Measurements from ENCODE around the gene STXBP2. TPM values are rescaled to one million over a fixed set of nuclear protein-coding genes. Genes with fewer than 3 reads are reported as not detected.
"Not testable (repeated sequence)": the region's sequence is repeated elsewhere in the genome, so short reads cannot be mapped to it uniquely, and the experiment has no call there.

The STXBP2 gene
- total and polyA plus RNA-seq, 4 donors: 11.4 to 35.4 (median 28.8) TPM

DNA sequence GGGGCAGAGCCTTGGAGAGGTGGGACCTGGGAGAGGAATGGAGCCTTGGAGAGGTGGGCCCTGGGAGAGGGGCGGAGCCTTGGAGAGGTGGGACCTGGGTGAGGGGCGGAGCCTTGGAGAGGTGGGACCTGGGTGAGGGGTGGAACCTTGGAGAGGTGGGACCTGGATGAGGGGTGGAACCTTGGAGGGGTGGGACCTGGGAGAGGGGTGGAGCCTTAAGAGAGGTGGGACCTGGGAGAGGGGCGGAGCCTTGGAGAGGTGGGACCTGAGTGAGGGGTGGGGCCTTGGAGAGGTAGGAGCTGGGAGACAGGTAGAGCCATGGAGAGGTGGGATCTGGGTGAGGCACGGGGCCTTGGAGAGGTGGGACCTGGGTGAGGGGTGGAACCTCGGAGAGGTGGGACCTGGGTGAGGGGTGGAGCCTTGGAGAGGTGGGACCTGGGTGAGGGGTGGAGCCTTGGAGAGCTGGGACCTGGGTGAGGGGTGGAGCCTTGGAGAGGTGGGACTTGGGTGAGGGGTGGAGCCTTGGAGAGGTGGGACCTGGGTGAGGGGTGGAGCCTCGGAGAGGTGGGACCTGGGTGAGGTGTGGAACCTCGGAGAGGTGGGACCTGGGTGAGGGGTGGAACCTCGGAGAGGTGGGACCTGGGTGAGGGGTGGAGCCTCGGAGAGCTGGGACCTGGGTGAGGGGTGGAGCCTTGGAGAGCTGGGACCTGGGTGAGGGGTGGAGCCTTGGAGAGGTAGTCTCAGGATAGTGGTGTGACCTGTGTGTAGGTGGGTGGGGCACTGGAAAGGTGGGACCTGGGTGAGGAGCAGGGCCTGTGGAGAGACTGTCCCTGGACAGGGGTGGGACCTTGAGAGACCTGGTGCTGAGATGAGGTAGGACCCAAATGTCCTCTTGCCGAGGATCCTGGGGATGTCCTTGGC, 7.0 kb downstream of the STXBP2 start:
- H3K27ac ChIP-seq (ENCODE audit: low read depth in 1 of 2, low read length in 2 of 2); DNase-seq; ATAC-seq (ENCODE audit: low FRiP score); H3K4me1 ChIP-seq (ENCODE audit: control insufficient read depth in 1 of 2, insufficient read depth in 2 of 2, low read length in 2 of 2); H3K9me3 ChIP-seq (ENCODE audit: control insufficient read depth, low read length); H3K27me3 ChIP-seq (ENCODE audit: control insufficient read depth in 1 of 2, insufficient read depth in 2 of 2, low read length in 1 of 2); H3K36me3 ChIP-seq (ENCODE audit: control insufficient read depth in 1 of 2, insufficient read depth in 2 of 2, low read length in 1 of 2); H3K4me3 ChIP-seq (ENCODE audit: low read length in 2 of 2); intact Hi-C loops (cut with DNase I): not testable (repeated sequence)
- WGBS, 2 donors: 43 to 90% methylated on average over 10 of the region's 10 CpGs

DNA sequence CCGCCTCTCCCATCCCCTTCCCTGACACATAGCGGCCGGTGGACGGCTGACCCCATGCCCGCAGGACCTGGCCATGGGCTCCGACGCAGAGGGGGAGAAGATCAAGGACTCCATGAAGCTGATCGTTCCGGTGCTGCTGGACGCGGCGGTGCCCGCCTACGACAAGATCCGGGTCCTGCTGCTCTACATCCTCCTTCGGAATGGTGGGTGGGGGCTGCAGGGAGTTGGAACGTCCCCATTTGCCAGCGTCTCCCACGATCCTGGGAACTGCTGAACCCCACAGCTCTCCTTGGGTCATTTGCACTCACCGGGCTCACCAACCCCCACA, 7.6 kb downstream of the STXBP2 start:
- ATAC-seq (ENCODE audit: low FRiP score): no peak
- no peak for DNase-seq
- intact Hi-C loops (cut with DNase I): no loop called here
- Histone ChIP-seq H3K27me3 (ENCODE audit: control insufficient read depth in 1 of 2, insufficient read depth in 2 of 2, low read length in 1 of 2) (no peaks in the 10 kb centered on the region), H3K27ac (ENCODE audit: low read depth in 1 of 2, low read length in 2 of 2) (no peak overlapping the region), H3K4me3 (ENCODE audit: low read length in 2 of 2) (no peak overlapping the region), H3K36me3 (ENCODE audit: control insufficient read depth in 1 of 2, insufficient read depth in 2 of 2, low read length in 1 of 2) (no peaks in the 10 kb centered on the region), H3K4me1 (ENCODE audit: control insufficient read depth in 1 of 2, insufficient read depth in 2 of 2, low read length in 2 of 2) (no peaks in the 10 kb centered on the region), H3K9me3 (ENCODE audit: control insufficient read depth, low read length) (no peaks in the 10 kb centered on the region)
- WGBS, 2 donors: 93 to 94% methylated on average over 20 of the region's 20 CpGs

DNA sequence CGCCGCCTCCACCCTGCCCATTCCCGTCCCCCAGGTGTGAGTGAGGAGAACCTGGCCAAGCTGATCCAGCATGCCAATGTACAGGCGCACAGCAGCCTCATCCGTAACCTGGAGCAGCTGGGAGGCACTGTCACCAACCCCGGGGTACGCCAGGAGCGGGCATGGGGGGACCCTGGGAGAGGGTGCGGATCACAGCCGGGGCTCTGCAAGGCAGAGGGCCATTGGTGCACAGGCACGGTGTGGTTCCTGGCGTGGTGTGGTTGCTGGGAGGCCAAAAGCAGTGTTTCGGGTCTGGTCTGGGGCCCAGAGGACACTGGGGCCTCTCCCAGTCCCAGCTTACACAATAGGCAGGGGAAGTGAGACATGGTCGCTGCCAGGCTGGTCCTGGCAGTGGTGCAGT, 8.3 kb downstream of the STXBP2 start:
- ATAC-seq (ENCODE audit: low FRiP score): peak; percentile 30
- DNase-seq: no peak
- Histone ChIP-seq H3K9me3 (ENCODE audit: control insufficient read depth, low read length) (no peaks in the 10 kb centered on the region), H3K27ac (ENCODE audit: low read depth in 1 of 2, low read length in 2 of 2) (no peak overlapping the region), H3K27me3 (ENCODE audit: control insufficient read depth in 1 of 2, insufficient read depth in 2 of 2, low read length in 1 of 2) (no peaks in the 10 kb centered on the region), H3K4me1 (ENCODE audit: control insufficient read depth in 1 of 2, insufficient read depth in 2 of 2, low read length in 2 of 2) (no peaks in the 10 kb centered on the region), H3K4me3 (ENCODE audit: low read length in 2 of 2) (no peak overlapping the region), H3K36me3 (ENCODE audit: control insufficient read depth in 1 of 2, insufficient read depth in 2 of 2, low read length in 1 of 2) (no peaks in the 10 kb centered on the region)
- WGBS, 2 donors: 88% methylated on average over 14 of the region's 14 CpGs
- intact Hi-C loops (cut with DNase I): no loop called here

DNA sequence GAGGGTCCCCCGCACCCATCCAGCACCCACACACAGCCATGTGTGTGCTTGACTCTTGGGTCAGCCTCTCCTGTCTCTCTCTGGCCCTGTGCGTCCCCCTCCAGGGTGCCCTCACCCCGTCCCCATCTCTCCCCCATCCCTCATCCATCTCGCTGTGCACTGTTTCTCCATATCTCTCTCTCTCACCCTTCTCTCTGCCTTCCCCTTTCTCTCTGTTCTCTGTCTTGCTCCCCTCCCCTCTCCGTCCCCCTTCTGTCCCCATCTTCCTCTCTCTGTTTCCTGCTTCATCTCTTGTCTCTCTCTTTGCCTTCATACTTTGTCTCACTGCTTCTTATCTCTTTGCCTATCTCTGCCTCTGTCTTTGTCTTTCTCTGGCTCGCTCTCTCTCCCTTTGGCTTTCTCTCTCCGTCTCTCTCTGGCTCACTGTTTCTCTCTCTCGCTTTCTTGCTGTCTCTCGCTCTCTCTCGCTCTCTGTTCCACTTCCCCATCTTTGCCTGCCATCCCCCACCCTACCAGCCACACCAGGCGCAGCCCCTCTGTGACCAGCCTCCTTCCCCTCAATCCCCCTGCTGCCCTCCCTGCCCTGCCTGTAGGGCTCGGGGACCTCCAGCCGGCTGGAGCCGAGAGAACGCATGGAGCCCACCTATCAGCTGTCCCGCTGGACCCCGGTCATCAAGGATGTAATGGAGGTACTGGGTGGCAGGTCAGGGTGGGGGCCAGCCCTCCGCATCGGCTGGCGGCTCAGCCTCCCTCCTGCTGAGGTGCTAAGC, 8.9 kb downstream of the STXBP2 start:
- intact Hi-C loops (cut with DNase I): no loop called here
- H3K4me3 ChIP-seq (ENCODE audit: low read length in 2 of 2): no peak overlapping the region
- H3K27me3 ChIP-seq (ENCODE audit: control insufficient read depth in 1 of 2, insufficient read depth in 2 of 2, low read length in 1 of 2): no peaks in the 10 kb centered on the region
- no peaks in the 10 kb centered on the region for H3K36me3 ChIP-seq (ENCODE audit: control insufficient read depth in 1 of 2, insufficient read depth in 2 of 2, low read length in 1 of 2)
- no peaks in the 10 kb centered on the region for H3K9me3 ChIP-seq (ENCODE audit: control insufficient read depth, low read length)
- ATAC-seq (ENCODE audit: low FRiP score): no peak
- H3K27ac ChIP-seq (ENCODE audit: low read depth in 1 of 2, low read length in 2 of 2): no peak overlapping the region
- H3K4me1 ChIP-seq (ENCODE audit: control insufficient read depth in 1 of 2, insufficient read depth in 2 of 2, low read length in 2 of 2): no peaks in the 10 kb centered on the region
- DNase-seq: no peak
- WGBS, 2 donors: 57 to 64% methylated on average over 20 of the region's 20 CpGs

DNA sequence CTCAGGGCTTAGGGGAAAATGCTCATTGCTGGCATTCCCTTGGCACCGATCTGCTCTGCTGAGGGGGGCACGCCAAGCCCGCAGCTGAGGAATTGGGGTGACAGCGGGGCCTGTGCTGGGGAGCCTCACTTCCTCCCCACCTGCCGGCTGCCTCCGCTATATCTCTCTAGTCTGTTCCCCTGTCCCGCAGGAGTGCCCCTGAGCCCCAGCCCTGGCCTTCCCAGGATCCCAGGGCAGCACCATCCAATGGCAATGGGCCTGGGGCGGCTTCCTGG, 9.5 kb downstream of the STXBP2 start:
- no peak for ATAC-seq (ENCODE audit: low FRiP score)
- Histone ChIP-seq H3K4me3 (ENCODE audit: low read length in 2 of 2) (no peak overlapping the region), H3K9me3 (ENCODE audit: control insufficient read depth, low read length) (no peaks in the 10 kb centered on the region), H3K36me3 (ENCODE audit: control insufficient read depth in 1 of 2, insufficient read depth in 2 of 2, low read length in 1 of 2) (no peaks in the 10 kb centered on the region), H3K27me3 (ENCODE audit: control insufficient read depth in 1 of 2, insufficient read depth in 2 of 2, low read length in 1 of 2) (no peaks in the 10 kb centered on the region), H3K4me1 (ENCODE audit: control insufficient read depth in 1 of 2, insufficient read depth in 2 of 2, low read length in 2 of 2) (no peaks in the 10 kb centered on the region), H3K27ac (ENCODE audit: low read depth in 1 of 2, low read length in 2 of 2) (no peak overlapping the region)
- DNase-seq: no peak
- intact Hi-C loops (cut with DNase I): no loop called here
- WGBS, 2 donors: 72 to 81% methylated on average over 8 of the region's 8 CpGs

DNA sequence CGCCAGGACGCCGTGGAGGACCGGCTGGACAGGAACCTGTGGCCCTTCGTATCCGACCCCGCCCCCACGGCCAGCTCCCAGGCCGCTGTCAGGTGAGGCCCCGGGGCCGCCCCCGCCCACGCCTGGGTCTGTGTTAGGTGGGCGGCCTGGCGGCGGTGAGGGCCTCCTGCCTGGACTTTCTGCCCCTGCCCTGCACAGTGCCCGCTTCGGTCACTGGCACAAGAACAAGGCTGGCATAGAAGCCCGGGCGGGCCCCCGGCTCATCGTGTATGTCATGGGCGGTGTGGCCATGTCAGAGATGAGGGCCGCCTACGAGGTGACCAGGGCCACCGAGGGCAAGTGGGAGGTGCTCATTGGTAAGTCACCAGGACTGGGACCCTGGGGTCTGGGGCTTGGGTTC, 10.2 kb downstream of the STXBP2 start:
- WGBS, 2 donors: 87 to 90% methylated on average over 26 of the region's 26 CpGs
- ATAC-seq (ENCODE audit: low FRiP score) (no peak), DNase-seq (no peak)
- no peaks in the 10 kb centered on the region for H3K9me3 ChIP-seq (ENCODE audit: control insufficient read depth, low read length)
- H3K4me1 ChIP-seq (ENCODE audit: control insufficient read depth in 1 of 2, insufficient read depth in 2 of 2, low read length in 2 of 2): no peaks in the 10 kb centered on the region
- no peak overlapping the region for H3K4me3 ChIP-seq (ENCODE audit: low read length in 2 of 2)
- no peak overlapping the region for H3K27ac ChIP-seq (ENCODE audit: low read depth in 1 of 2, low read length in 2 of 2)
- intact Hi-C loops (cut with DNase I): no loop called here
- no peaks in the 10 kb centered on the region for H3K36me3 ChIP-seq (ENCODE audit: control insufficient read depth in 1 of 2, insufficient read depth in 2 of 2, low read length in 1 of 2)
- H3K27me3 ChIP-seq (ENCODE audit: control insufficient read depth in 1 of 2, insufficient read depth in 2 of 2, low read length in 1 of 2): no peaks in the 10 kb centered on the region

DNA sequence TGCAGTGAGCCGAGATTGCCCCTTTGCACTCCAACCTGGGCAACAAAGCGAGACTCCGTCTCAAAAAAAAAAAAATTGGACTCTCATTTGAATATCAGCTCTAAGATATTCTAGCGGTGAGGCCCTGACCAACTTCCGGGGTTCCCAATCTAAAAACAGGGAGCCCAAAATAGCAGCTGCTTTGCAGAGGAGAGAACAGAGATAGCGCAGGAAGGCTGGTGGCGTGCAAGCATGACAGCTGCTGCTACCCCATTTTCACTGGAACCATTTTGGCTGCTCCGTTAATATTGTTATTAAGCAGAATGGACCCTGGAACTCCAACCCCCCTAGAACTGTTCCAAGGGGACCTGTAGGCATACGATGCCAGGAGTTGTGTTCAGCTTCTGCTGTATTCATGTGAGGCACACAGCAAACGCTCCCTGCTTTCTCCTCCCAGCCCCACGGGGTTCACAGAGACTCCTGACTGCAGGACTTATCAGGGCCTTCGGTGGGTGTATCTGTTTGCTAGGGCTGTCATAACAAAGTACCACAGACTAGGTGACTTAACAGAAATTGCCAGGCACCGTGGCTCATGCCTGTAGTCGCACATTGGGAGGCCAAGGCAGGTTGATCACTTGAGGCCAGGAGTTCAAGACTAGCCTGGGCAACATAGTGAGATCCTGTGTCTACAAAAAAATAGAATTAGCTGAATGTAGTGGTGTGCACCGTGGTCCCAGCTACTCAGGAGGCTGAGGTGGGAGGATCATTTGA, 11.5 kb downstream of the STXBP2 start:
- Histone ChIP-seq H3K27me3 (ENCODE audit: control insufficient read depth in 1 of 2, insufficient read depth in 2 of 2, low read length in 1 of 2) (no peaks in the 10 kb centered on the region), H3K27ac (ENCODE audit: low read depth in 1 of 2, low read length in 2 of 2) (no peak overlapping the region), H3K9me3 (ENCODE audit: control insufficient read depth, low read length) (no peaks in the 10 kb centered on the region), H3K4me3 (ENCODE audit: low read length in 2 of 2) (no peak overlapping the region), H3K36me3 (ENCODE audit: control insufficient read depth in 1 of 2, insufficient read depth in 2 of 2, low read length in 1 of 2) (no peaks in the 10 kb centered on the region), H3K4me1 (ENCODE audit: control insufficient read depth in 1 of 2, insufficient read depth in 2 of 2, low read length in 2 of 2) (no peaks in the 10 kb centered on the region)
- WGBS, 2 donors: 79% methylated on average over 15 of the region's 15 CpGs
- DNase-seq (no peak), ATAC-seq (ENCODE audit: low FRiP score) (no peak)
- intact Hi-C loops (cut with DNase I): no loop called here

DNA sequence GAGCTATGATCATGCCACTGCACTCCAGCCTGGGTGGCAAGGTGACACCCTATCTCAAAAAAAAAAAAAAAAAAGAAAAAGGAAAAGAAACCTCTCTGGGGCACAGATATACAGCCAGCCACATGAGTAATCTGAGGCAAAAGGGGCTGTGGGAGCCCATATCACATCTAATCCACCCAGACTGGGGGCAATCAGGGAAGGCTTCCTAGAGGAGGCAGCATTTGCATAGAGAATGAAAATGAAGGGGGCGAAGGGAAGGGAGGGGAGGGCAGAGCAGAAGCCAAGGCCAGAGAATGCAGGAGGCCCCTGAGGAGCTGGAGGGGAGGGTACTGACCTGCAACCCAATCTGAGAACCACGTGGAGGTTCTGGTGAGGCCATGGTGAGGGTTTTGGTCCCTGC, 13.2 kb downstream of the STXBP2 start:
- intact Hi-C loops (cut with DNase I): loop anchor here (2.0 to 10.0 kb wide), 3 partner anchors 29 to 147 kb away; no protein-coding TSS in a partner anchor
- no peaks in the 10 kb centered on the region for H3K4me1 ChIP-seq (ENCODE audit: control insufficient read depth in 1 of 2, insufficient read depth in 2 of 2, low read length in 2 of 2)

More for the DNA sequence above, 13.2 kb downstream of the STXBP2 start:
- Histone ChIP-seq H3K9me3 (ENCODE audit: control insufficient read depth, low read length) (no peaks in the 10 kb centered on the region), H3K27ac (ENCODE audit: low read depth in 1 of 2, low read length in 2 of 2) (no peak overlapping the region), H3K27me3 (ENCODE audit: control insufficient read depth in 1 of 2, insufficient read depth in 2 of 2, low read length in 1 of 2) (no peaks in the 10 kb centered on the region), H3K36me3 (ENCODE audit: control insufficient read depth in 1 of 2, insufficient read depth in 2 of 2, low read length in 1 of 2) (no peaks in the 10 kb centered on the region), H3K4me3 (ENCODE audit: low read length in 2 of 2) (no peak overlapping the region)
- ATAC-seq (ENCODE audit: low FRiP score): no peak
- DNase-seq: no peak
- 41 to 42% methylated on average over 2 of the region's 2 CpGs for WGBS, 2 donors

All from aorta (tissue), 5 donors.